Measurements from ENCODE around the gene PLEKHA6.

PLEKHA6 gene

GRCh38 chr1:204213668-204214662 lies 145.8 kb downstream of the PLEKHA6 start, which contains the start of gene GOLT1A:
Gene GOLT1A, minus strand, starts transcription at chr1:204213988. Its CDS starts 82 bp downstream, at chr1:204213906.
- H3K4me1 ChIP-seq (ENCODE audit: insufficient read depth, low read length), result peaks cover 6% of the 10 kb centered on the region
- H3K4me3 ChIP-seq (ENCODE audit: low read length), result no peak within 1 kb of the TSS
- H3K36me3 ChIP-seq (ENCODE audit: insufficient read depth, low read length), result no peaks in the 10 kb centered on the region

GRCh38 chr1:204212715-204213114 lies 147.0 kb downstream of the PLEKHA6 start:
- Histone ChIP-seq H3K27me3 (ENCODE audit: insufficient read depth, low read length) (no peaks in the 10 kb centered on the region), H2AFZ (ENCODE audit: low read depth, low read length) (no peak overlapping the region), H3K4me3 (ENCODE audit: low read length) (no peak overlapping the region), H3K36me3 (ENCODE audit: insufficient read depth, low read length) (no peaks in the 10 kb centered on the region), H3K9me3 (ENCODE audit: low read length) (no peaks in the 10 kb centered on the region), H3K4me1 (ENCODE audit: insufficient read depth, low read length) (peaks cover 6% of the 10 kb centered on the region)

More at GRCh38 chr1:204213668-204214662, 145.8 kb downstream of the PLEKHA6 start, which contains the start of gene GOLT1A:
- Histone ChIP-seq H3K9me3 (ENCODE audit: low read length) (no peaks in the 10 kb centered on the region), H2AFZ (ENCODE audit: low read depth, low read length) (no peak within 1 kb of the TSS), H3K27me3 (ENCODE audit: insufficient read depth, low read length) (no peaks in the 10 kb centered on the region)

- Histone ChIP-seq H3K36me3 (ENCODE audit: insufficient read depth, low read length) (no peaks in the 10 kb centered on the region), H3K4me1 (ENCODE audit: insufficient read depth, low read length) (peaks cover 6% of the 10 kb centered on the region)
These were observed 148.7 kb downstream of the PLEKHA6 start for GRCh38 chr1:204211046-204211445.

GRCh38 chr1:204207136-204207616 lies 152.6 kb downstream of the PLEKHA6 start:
- H3K9me3 ChIP-seq (ENCODE audit: low read length), result no peaks in the 10 kb centered on the region
- no peak overlapping the region for H2AFZ ChIP-seq (ENCODE audit: low read depth, low read length)
- H3K27me3 ChIP-seq (ENCODE audit: insufficient read depth, low read length), result peaks cover 19% of the 10 kb centered on the region
- H3K4me3 ChIP-seq (ENCODE audit: low read length), result no peak overlapping the region
- H3K4me1 ChIP-seq (ENCODE audit: insufficient read depth, low read length), result no peaks in the 10 kb centered on the region
- no peaks in the 10 kb centered on the region for H3K36me3 ChIP-seq (ENCODE audit: insufficient read depth, low read length)

More at GRCh38 chr1:204211046-204211445, 148.7 kb downstream of the PLEKHA6 start:
- Histone ChIP-seq H3K27me3 (ENCODE audit: insufficient read depth, low read length) (no peaks in the 10 kb centered on the region), H3K4me3 (ENCODE audit: low read length) (no peak overlapping the region), H3K9me3 (ENCODE audit: low read length) (no peaks in the 10 kb centered on the region), H2AFZ (ENCODE audit: low read depth, low read length) (no peak overlapping the region)

- no peaks in the 10 kb centered on the region for H3K36me3 ChIP-seq (ENCODE audit: insufficient read depth, low read length)
These were observed 153.6 kb downstream of the PLEKHA6 start for GRCh38 chr1:204206121-204206520.

GRCh38 chr1:204205486-204205885 lies 154.2 kb downstream of the PLEKHA6 start:
- Histone ChIP-seq H3K36me3 (ENCODE audit: insufficient read depth, low read length) (no peaks in the 10 kb centered on the region), H2AFZ (ENCODE audit: low read depth, low read length) (no peak overlapping the region), H3K9me3 (ENCODE audit: low read length) (no peaks in the 10 kb centered on the region), H3K4me1 (ENCODE audit: insufficient read depth, low read length) (no peaks in the 10 kb centered on the region), H3K27me3 (ENCODE audit: insufficient read depth, low read length) (peaks cover 28% of the 10 kb centered on the region), H3K4me3 (ENCODE audit: low read length) (no peak overlapping the region)

More at GRCh38 chr1:204206121-204206520, 153.6 kb downstream of the PLEKHA6 start:
- H3K9me3 ChIP-seq (ENCODE audit: low read length), result no peaks in the 10 kb centered on the region
- peaks cover 23% of the 10 kb centered on the region for H3K27me3 ChIP-seq (ENCODE audit: insufficient read depth, low read length)
- no peak overlapping the region for H3K4me3 ChIP-seq (ENCODE audit: low read length)
- no peaks in the 10 kb centered on the region for H3K4me1 ChIP-seq (ENCODE audit: insufficient read depth, low read length)
- no peak overlapping the region for H2AFZ ChIP-seq (ENCODE audit: low read depth, low read length)

GRCh38 chr1:204204944-204205343 lies 154.8 kb downstream of the PLEKHA6 start:
- Histone ChIP-seq H3K27me3 (ENCODE audit: insufficient read depth, low read length) (peaks cover 29% of the 10 kb centered on the region), H3K36me3 (ENCODE audit: insufficient read depth, low read length) (no peaks in the 10 kb centered on the region), H2AFZ (ENCODE audit: low read depth, low read length) (no peak overlapping the region), H3K4me3 (ENCODE audit: low read length) (no peak overlapping the region), H3K9me3 (ENCODE audit: low read length) (no peaks in the 10 kb centered on the region), H3K4me1 (ENCODE audit: insufficient read depth, low read length) (no peaks in the 10 kb centered on the region)

- Histone ChIP-seq H3K36me3 (ENCODE audit: insufficient read depth, low read length) (no peaks in the 10 kb centered on the region), H3K4me3 (ENCODE audit: low read length) (no peak overlapping the region), H3K27me3 (ENCODE audit: insufficient read depth, low read length) (peaks cover 38% of the 10 kb centered on the region), H3K9me3 (ENCODE audit: low read length) (no peaks in the 10 kb centered on the region), H3K4me1 (ENCODE audit: insufficient read depth, low read length) (no peaks in the 10 kb centered on the region), H2AFZ (ENCODE audit: low read depth, low read length) (no peak overlapping the region)
These were observed 156.4 kb downstream of the PLEKHA6 start for GRCh38 chr1:204203206-204203767.

- Histone ChIP-seq H3K4me1 (ENCODE audit: insufficient read depth, low read length) (no peaks in the 10 kb centered on the region), H3K27me3 (ENCODE audit: insufficient read depth, low read length) (peaks cover 43% of the 10 kb centered on the region), H3K36me3 (ENCODE audit: insufficient read depth, low read length) (no peaks in the 10 kb centered on the region), H3K4me3 (ENCODE audit: low read length) (no peak overlapping the region), H2AFZ (ENCODE audit: low read depth, low read length) (no peak overlapping the region), H3K9me3 (ENCODE audit: low read length) (no peaks in the 10 kb centered on the region)
These were observed 157.2 kb downstream of the PLEKHA6 start for GRCh38 chr1:204202481-204202880.

GRCh38 chr1:204201348-204202040 lies 158.2 kb downstream of the PLEKHA6 start:
- Histone ChIP-seq H3K4me1 (ENCODE audit: insufficient read depth, low read length) (no peaks in the 10 kb centered on the region), H3K27me3 (ENCODE audit: insufficient read depth, low read length) (peaks cover 52% of the 10 kb centered on the region), H3K4me3 (ENCODE audit: low read length) (no peak overlapping the region), H3K36me3 (ENCODE audit: insufficient read depth, low read length) (no peaks in the 10 kb centered on the region), H3K9me3 (ENCODE audit: low read length) (no peaks in the 10 kb centered on the region), H2AFZ (ENCODE audit: low read depth, low read length) (no peak overlapping the region)

- H3K36me3 ChIP-seq (ENCODE audit: insufficient read depth, low read length), result no peaks in the 10 kb centered on the region
- H3K4me3 ChIP-seq (ENCODE audit: low read length), result no peak overlapping the region
- H3K4me1 ChIP-seq (ENCODE audit: insufficient read depth, low read length), result no peaks in the 10 kb centered on the region
- H3K9me3 ChIP-seq (ENCODE audit: low read length), result no peaks in the 10 kb centered on the region
- H3K27me3 ChIP-seq (ENCODE audit: insufficient read depth, low read length), result peaks cover 58% of the 10 kb centered on the region
- no peak overlapping the region for H2AFZ ChIP-seq (ENCODE audit: low read depth, low read length)
These were observed 160.2 kb downstream of the PLEKHA6 start for GRCh38 chr1:204199579-204199978.

- H3K4me3 ChIP-seq (ENCODE audit: low read length), result no peak overlapping the region
- H3K36me3 ChIP-seq (ENCODE audit: insufficient read depth, low read length), result no peaks in the 10 kb centered on the region
- H2AFZ ChIP-seq (ENCODE audit: low read depth, low read length), result no peak overlapping the region
- no peaks in the 10 kb centered on the region for H3K4me1 ChIP-seq (ENCODE audit: insufficient read depth, low read length)
- no peaks in the 10 kb centered on the region for H3K9me3 ChIP-seq (ENCODE audit: low read length)
- H3K27me3 ChIP-seq (ENCODE audit: insufficient read depth, low read length), result peaks cover 60% of the 10 kb centered on the region
These were observed 161.1 kb downstream of the PLEKHA6 start for GRCh38 chr1:204198348-204199340.

Measured in neuron (in vitro differentiated cells).